Measurements from ENCODE around the gene MAEA. TPM values are rescaled to one million over a fixed set of nuclear protein-coding genes. Genes with fewer than 3 reads are reported as not detected.

Gene MAEA
- total and polyA plus RNA-seq, 8 donors, result 28.6 to 74.7 (median 32.7) TPM

DNA sequence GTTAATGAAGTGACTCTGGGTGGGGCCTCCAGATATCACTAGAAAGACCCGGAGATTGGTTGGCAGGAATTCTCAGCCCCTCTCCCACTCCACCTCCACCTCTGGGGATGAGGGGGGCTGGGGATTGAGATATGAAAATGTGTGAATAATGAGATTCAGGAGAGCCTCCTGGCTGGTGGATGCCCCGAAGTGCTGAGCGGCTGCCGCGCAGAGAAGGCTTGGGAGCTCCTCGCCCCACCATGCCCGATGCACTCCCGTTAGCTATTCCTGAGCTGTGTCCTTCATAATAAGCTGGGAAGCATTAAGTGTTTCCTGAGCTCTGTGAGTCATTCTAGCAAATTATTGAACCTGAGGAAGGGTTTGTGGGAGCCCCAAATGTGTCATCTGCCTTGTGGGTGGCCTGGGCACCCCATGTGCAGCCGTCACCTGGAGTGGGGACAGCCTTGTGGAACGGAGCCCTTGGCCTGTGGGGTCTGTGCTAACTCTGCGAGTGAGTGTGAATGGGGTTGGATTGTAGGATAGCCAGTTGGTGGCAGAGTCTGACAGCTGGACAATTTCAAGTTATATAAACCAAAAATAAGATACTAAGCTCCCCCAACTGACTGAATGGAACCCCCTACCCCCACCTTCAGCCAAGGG is 4.4 kb upstream of the MAEA start:
- intact Hi-C loops (cut with DNase I), result no loop called here
- FAIRE-seq (no peak), DNase-seq (no peak), ATAC-seq (no peak)
- Histone ChIP-seq H3K4me3 (no peak overlapping the region), H3K27me3 (no peaks in the 10 kb centered on the region), H3K9me3 (no peaks in the 10 kb centered on the region), H3K36me3 (no peaks in the 10 kb centered on the region), H3K4me1 (peaks cover 0 to 5% (median 0%) of the 10 kb centered on the region in 3 donors), H3K27ac (no peak overlapping the region)
- WGBS, 2 donors, result 76 to 81% methylated on average over 11 of the region's 11 CpGs
- TF ChIP-seq, protein P1, sequence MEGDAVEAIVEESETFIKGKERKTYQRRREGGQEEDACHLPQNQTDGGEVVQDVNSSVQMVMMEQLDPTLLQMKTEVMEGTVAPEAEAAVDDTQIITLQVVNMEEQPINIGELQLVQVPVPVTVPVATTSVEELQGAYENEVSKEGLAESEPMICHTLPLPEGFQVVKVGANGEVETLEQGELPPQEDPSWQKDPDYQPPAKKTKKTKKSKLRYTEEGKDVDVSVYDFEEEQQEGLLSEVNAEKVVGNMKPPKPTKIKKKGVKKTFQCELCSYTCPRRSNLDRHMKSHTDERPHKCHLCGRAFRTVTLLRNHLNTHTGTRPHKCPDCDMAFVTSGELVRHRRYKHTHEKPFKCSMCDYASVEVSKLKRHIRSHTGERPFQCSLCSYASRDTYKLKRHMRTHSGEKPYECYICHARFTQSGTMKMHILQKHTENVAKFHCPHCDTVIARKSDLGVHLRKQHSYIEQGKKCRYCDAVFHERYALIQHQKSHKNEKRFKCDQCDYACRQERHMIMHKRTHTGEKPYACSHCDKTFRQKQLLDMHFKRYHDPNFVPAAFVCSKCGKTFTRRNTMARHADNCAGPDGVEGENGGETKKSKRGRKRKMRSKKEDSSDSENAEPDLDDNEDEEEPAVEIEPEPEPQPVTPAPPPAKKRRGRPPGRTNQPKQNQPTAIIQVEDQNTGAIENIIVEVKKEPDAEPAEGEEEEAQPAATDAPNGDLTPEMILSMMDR (IDR thresholded peaks at IDR 0.05), result no peak

DNA sequence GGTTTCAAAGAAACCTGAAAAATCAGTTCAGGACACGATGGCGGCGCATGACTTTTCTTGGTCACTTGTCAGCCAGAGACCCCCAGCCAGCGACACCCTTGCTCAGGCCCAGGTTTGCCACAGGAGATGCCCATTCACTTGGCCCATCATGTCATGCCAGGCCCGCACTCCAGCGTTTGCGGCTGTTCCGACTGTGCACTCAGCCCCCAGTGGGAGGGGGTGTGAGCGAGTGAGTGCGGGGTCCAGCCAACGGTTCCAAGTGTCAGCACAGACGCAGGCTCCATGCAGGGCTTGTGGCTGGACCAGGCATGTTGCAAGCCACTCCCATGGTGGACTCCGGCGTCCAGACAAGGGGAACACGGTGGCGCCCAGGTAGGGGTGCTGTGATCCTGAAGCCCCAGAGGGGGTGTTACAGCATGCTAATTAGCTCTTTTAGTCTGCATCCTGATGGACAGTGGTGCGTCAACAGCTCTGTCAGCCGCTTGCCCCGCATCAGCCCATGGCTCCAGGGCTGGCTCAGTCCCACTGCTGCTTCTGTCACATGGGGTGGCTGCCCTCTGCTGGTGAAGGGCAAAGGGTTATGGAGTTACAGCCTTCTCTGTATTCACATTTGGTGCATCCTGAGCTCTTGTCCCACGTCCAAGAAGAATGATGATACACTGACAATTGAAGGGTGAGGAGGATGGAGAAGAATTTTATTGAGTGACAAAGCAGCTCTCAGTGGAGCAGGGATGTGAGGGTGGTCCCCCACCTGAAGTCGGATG is 3.7 kb upstream of the MAEA start:
- WGBS, 2 donors, result 81 to 83% methylated on average over 21 of the region's 21 CpGs
- ATAC-seq (no peak), DNase-seq (no peak), FAIRE-seq (no peak)
- H3K36me3 ChIP-seq, result no peaks in the 10 kb centered on the region
- peaks cover 0 to 7% (median 3%) of the 10 kb centered on the region in 3 donors for H3K4me1 ChIP-seq
- no peaks in the 10 kb centered on the region for H3K27me3 ChIP-seq
- TF ChIP-seq, protein P1 (IDR thresholded peaks at IDR 0.05), result no peak
- H3K4me3 ChIP-seq, result no peak overlapping the region
- no peaks in the 10 kb centered on the region for H3K9me3 ChIP-seq
- intact Hi-C loops (cut with DNase I), result no loop called here
- H3K27ac ChIP-seq, result no peak overlapping the region

DNA sequence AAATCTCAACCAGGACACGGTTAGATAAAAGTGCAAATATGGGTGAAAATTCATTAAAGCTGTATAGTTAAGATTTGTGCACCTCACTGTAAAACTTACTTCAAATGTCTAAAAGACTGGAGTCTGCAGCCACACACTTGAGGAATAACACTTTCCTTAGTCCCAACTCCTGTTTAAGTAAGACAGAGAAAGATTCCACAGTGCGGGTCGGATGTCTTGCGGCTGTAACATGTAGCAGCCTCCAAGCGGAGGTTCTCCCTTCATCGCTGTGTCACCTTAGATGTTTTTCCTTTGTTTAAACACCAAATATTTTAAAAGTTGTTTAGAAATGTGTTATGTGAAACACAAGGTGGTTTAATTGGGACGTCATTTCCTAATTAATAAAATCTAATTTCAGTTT is 905 bp upstream of the MAEA start:
- no peaks in the 10 kb centered on the region for H3K27me3 ChIP-seq
- peaks cover 9 to 27% (median 21%) of the 10 kb centered on the region in 3 donors for H3K4me1 ChIP-seq
- no peaks in the 10 kb centered on the region for H3K9me3 ChIP-seq
- WGBS, 2 donors, result 70% methylated on average over 7 of the region's 7 CpGs
- ATAC-seq (no peak), DNase-seq (no peak), FAIRE-seq (no peak)
- H3K27ac ChIP-seq, result peak overlapping the region in 2 of 4 donors; percentile 82 to 83
- peak overlapping the region in 2 of 4 donors; percentile 91 to 98 for H3K4me3 ChIP-seq
- TF ChIP-seq, protein P1 (IDR thresholded peaks at IDR 0.05), result no peak
- intact Hi-C loops (cut with DNase I), result no loop called here
- no peaks in the 10 kb centered on the region for H3K36me3 ChIP-seq

DNA sequence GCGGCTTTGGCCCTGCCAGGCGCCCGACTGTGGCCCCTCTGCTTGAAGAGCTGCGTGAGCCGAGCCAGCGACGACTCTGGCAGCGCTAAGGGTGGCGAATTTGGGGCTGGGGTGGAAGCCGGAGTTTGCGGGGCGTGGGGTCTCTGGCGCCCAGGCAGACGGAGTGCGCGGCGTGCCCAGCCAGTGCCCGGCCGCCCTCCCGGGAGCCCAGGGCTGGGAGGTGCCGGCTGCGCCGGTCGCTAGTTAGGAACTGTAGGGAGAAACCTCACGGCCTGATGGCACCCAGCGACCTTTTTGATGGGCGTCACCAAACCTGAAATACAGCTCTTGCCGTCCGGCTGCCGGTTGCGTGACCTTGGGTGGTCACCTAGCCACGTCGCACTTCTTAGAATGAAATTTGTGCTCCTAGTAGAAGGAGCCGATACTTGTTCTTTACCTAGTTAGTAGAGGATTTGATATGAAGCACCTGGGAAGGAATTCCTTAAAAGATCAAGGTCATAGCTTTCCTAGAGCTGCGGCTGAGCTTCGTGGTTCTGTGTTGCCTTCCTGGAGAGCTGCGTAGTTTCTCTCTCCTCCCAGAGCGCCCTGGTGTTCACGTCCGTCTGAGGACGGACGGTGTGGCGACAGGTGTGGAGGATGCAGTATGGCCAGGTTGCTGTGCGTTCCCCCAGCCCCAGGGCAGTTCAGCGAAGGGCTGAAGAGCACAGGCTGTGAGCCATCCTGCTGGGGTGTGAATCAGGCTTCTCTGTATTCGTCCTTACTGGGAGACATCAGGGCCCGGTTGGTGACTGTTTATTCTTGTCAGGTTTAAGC is 680 bp downstream of the MAEA start:
- peak overlapping the region; percentile 77 to 98 (median 88) for H3K4me3 ChIP-seq
- intact Hi-C loops (cut with DNase I), result no loop called here
- WGBS, 2 donors, result 0 to 1% methylated on average over 47 of the region's 47 CpGs
- no peak for FAIRE-seq
- H3K27ac ChIP-seq, result peak overlapping the region; percentile 80 to 89 (median 82)
- ATAC-seq, result peak; percentile 23 to 41 (median 31)
- peak; percentile 47 to 80 (median 68) for DNase-seq
- TF ChIP-seq, protein P1 (IDR thresholded peaks at IDR 0.05), result no peak
- H3K27me3 ChIP-seq, result no peaks in the 10 kb centered on the region
- no peaks in the 10 kb centered on the region for H3K36me3 ChIP-seq
- peaks cover 17 to 40% (median 28%) of the 10 kb centered on the region in 3 donors for H3K4me1 ChIP-seq
- no peaks in the 10 kb centered on the region for H3K9me3 ChIP-seq

Measured in pancreas (tissue), 10 donors.